GM19099 (cell line): ENCODE results near the gene SDR39U1.

Source experiments
- POLR2A ChIP-seq: IDR thresholded peaks from 3 replicates; pipeline ENCODE4 v1.6.1; 2011; ENCODE audit warnings: low read depth; ENCODE audit not compliant: insufficient read length; ENCODE audit errors: extremely low read depth

The SDR39U1 gene

GRCh38 chr14:24443053-24443665 is 583 bp upstream of the SDR39U1 start:
- TF ChIP-seq POLR2A, result no peak

DNA sequence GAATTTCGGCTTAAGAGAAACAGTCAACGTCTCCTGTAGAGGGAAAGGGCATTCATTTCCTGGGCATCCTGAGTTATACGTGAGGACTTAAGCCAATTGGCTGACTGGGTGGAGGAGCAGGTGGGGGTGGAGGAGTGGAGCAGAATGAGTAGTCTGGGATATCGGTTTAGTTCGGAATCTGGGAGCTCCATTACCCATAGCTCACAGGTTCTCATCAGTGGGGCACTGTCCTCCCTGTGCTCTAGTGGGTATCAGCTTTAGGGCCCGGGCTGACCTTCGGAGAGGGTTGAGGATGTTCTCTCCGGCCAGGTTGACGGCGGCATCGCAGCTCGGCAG is 704 bp downstream of the SDR39U1 start:
- TF ChIP-seq POLR2A, result no peak

GRCh38 chr14:24441485-24441884 is 1.1 kb downstream of the SDR39U1 start:
- TF ChIP-seq POLR2A, result no peak

GRCh38 chr14:24440606-24441399 is 1.8 kb downstream of the SDR39U1 start:
- no peak for TF ChIP-seq POLR2A

GRCh38 chr14:24439830-24440605 is 2.6 kb downstream of the SDR39U1 start:
- TF ChIP-seq POLR2A, result no peak

GRCh38 chr14:24439257-24439656 is 3.3 kb downstream of the SDR39U1 start:
- no peak for TF ChIP-seq POLR2A

DNA sequence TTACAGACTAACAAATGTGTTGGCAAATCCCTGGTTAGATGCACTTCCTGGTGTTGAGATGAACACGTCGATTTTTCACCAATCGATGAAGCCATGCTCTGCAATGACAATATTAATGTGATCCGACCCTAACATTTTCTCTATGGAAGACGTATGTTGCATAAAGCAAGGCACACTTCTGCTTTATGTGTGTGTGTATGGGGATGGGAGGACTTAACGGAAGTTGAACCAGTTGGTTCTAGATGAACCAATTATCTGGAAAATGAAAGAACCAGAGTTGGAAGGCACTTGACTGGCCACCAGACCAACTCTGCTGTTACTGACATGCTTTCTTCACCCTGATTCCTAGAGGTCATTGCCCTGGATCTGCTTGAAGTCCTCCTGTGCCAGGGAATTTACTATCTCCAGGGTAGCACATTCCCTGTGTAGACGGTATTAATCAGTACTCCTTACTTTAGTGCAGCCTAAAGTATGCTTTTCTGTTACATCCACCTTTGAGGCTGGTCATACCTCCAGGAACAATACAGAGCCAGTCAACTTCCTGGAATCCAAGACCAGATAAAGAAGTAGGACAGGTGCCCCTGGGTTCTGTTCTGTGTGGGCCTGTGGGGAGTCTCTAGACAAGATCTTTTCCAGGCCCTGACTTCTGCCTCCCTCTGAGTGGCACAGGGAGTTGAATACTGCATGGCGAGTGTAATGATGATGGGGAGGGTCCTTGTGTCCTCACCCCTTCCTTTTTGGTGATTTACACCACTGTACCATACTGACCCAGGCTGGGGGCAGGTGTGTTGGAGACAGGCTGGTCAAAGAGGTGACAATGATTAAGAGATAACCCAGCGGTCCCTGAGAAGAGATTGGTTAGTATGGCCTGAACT is 4.1 kb downstream of the SDR39U1 start:
- no peak for TF ChIP-seq POLR2A

GRCh38 chr14:24437736-24438067 is 4.9 kb downstream of the SDR39U1 start:
- TF ChIP-seq POLR2A, result no peak

- TF ChIP-seq POLR2A, result no peak
Measured at GRCh38 chr14:24437020-24437735, 5.4 kb downstream of the SDR39U1 start.

GRCh38 chr14:24436355-24437019 is 6.1 kb downstream of the SDR39U1 start:
- no peak for TF ChIP-seq POLR2A

DNA sequence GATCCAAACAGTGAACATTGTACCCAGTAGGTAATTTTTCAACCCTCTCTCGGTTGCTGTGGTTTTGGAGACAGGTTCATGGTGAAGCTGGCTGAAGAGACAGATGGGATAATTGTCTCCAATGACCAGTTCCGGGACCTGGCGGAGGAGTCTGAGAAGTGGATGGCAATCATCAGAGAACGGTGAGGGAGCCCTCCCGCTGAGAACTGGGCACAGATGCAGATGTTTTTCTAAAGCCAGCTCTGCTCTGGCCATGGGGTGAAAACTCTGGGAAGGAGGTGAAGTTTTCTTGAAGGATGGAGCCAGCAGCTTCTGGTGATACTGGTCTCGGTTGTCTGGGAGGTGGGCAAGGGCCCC is 6.6 kb downstream of the SDR39U1 start:
- TF ChIP-seq POLR2A, result no peak

DNA sequence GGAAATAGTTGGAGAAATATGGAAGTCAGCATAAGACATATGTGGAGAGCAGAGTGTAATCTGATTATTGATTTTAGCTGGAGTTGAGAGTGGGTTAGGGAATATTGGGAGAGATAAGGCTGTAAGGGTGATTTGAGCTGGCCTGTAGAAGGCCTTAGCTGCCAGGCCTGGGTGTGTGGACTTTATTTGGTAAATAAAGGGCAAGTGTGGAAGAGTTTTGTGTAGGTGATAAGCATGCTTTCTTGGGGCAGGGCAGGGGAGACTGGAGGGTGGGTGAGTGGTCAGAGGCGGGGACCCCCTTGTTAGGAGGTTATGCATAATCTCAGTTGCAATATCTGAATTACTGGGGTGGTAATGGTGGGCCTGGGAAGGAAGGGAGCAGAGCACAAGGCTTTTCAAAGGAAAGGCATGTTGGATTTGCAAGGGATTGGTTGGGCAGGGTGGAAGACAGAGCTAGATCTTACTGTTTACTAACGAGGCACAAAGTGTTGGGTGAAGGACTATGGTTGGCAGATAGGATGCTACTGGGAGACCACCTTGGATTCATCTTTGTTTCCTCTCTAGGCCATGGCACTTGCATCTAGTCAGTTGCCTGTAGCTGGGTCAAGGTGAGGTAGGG is 7.3 kb downstream of the SDR39U1 start:
- no peak for TF ChIP-seq POLR2A

- TF ChIP-seq POLR2A, result no peak
Measured at GRCh38 chr14:24434676-24435075, 7.9 kb downstream of the SDR39U1 start.

- no peak for TF ChIP-seq POLR2A
Measured at GRCh38 chr14:24434036-24434435, 8.5 kb downstream of the SDR39U1 start.
